Adrenal gland (tissue), 12 donors: ENCODE results near the gene NDUFS8. TPM values are rescaled to one million over a fixed set of nuclear protein-coding genes. Genes with fewer than 3 reads are reported as not detected.

Source experiments
- DNase-seq, 7 donors: peaks; one replicate each; pipeline ENCODE4 v3.0.0-alpha.2; 2019 to 2020
- H3K27ac ChIP-seq, 5 donors: fragments of 200-600 bp; sonication (generic) in 4 of 5; 1 replicate in 3 of 5; 2 replicates in 2 of 5; pipeline versions ENCODE4 v1.5.1 to v1.8.0; 2016 to 2020; ENCODE audit warnings: mild to moderate bottlenecking in 1 of 5
- H3K27me3 ChIP-seq: fragments of 200-600 bp; 2 replicates; pipeline ENCODE4 v1.8.0; 2021
- H3K36me3 ChIP-seq, 2 donors: fragments of 200-600 bp; replicated peaks in 1 of 2; 1 replicate in 1 of 2; 2 replicates in 1 of 2; pipeline versions ENCODE4 v1.5.1 to v1.8.0; 2018 to 2022
- H3K4me1 ChIP-seq, 2 donors: fragments of 200-600 bp; replicated peaks in 1 of 2; 1 replicate in 1 of 2; 2 replicates in 1 of 2; pipeline versions ENCODE4 v1.5.1 to v1.8.0; 2018 to 2021
- H3K4me3 ChIP-seq, 4 donors: fragments of 200-600 bp; sonication (generic) in 3 of 4; one replicate each; pipeline ENCODE4 v1.5.1; 2016 to 2018
- H3K9me3 ChIP-seq, 3 donors: fragments of 200-600 bp; sonication (generic) in 1 of 3; replicated peaks in 1 of 3; 1 replicate in 2 of 3; 2 replicates in 1 of 3; pipeline versions ENCODE4 v1.5.1 to v1.8.0; 2016 to 2021
- POLR2A ChIP-seq, 2 donors: fragments of 450-650 bp; IDR thresholded peaks; one replicate each; pipeline ENCODE4 v1.6.1; 2017; ENCODE audit warnings: antibody characterized with exemption in 2 of 2, mild to moderate bottlenecking in 2 of 2, moderate library complexity in 1 of 2
- WGBS, 4 donors: extraction: QIAGEN DNeasy Blood & Tissue Kit in 2 of 4; methylation state at CpG; one replicate each; pipeline versions ENCODE4 v1.1.5 to v1.1.7; 2013 to 2017; 5-methylcytosine and 5-hydroxymethylcytosine counted together
- intact Hi-C, 2 donors: fragments of 100-400 bp; cut with DNase I; formaldehyde crosslinking; loops; one replicate each; pipeline versions ENCODE4 v1.14.1 to v1.15.0; 2022 to 2023
- polyA plus RNA-seq, 3 donors: library from polyadenylated mRNA; stranded (reverse); fragments of 200-250 nt in 2 of 3; fragments of 350-450 nt in 1 of 3; fragmentation: Illumina TruSeq in 1 of 3; extraction: RNeasy Lipid Tissue Mini Kit (QIAGEN cat#74804) in 1 of 3; gene quantifications; one replicate each; pipeline ENCODE4 v1.2.3, GENCODE V29; 2013 to 2014
- total RNA-seq, 9 donors: library from RNA; depleted of rRNA in 4 of 9; stranded (reverse); fragments of >200 nt in 4 of 9; fragments of 120-200 nt in 1 of 9; fragmentation: NEBNext Ultra II Directional in 1 of 9; extraction: Animal tissue kit (Norgen Biotek cat#: 25700) in 1 of 9; gene quantifications; one replicate each; pipeline versions ENCODE4 v1.1.0 to v1.2.4, GENCODE V29; 2013 to 2023
- TF ChIP-seq, protein P1 (sequence below), 6 experiments: fragments of 450-650 bp in 4 of 6; fragments of 200-600 bp in 2 of 6; sonication (generic) in 1 of 6; IDR thresholded peaks; 1 replicate in 5 of 6; 2 replicates in 1 of 6; pipeline versions ENCODE4 v1.5.1 to v1.8.0; 2016 to 2021; ENCODE audit warnings: antibody characterized with exemption in 6 of 6, mild to moderate bottlenecking in 2 of 6, moderate library complexity in 1 of 6
- donor health status: healthy with polysubstance abuse.
- donor health status: Bipolar disorder and iron deficiency.
- donor health status: DM: yes; HTN: yes; CAD: no.
- donor health status: DM: no; HTN: no; CAD: no.
- donor health status: DM: no; HTN: no; CAD: no.
- donor health status: DM: yes; HTN: yes; CAD: no.

Gene NDUFS8
- total and polyA plus RNA-seq, 12 donors: 199 to 1,037 (median 520) TPM

DNA sequence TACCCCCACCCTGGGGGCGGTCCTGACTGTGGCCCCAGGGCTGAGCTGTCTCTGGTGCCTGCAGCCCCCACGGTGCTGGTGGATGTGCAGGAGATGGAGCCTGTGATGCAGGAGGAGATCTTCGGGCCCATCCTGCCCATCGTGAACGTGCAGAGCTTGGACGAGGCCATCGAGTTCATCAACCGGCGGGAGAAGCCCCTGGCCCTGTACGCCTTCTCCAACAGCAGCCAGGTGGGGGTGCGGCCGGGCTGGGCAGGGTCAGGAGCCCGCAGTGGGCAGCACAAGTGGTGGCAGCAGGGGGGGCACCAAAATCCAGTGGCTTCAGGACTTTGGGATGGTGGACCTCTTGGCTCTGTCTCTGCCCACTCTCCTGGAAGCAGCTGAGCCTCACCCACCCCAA is 8.0 kb upstream of the NDUFS8 start:
- intact Hi-C loops: no loop called here
- no peak for TF ChIP-seq POLR2A (IDR thresholded peaks at IDR 0.05)
- TF ChIP-seq, protein P1, sequence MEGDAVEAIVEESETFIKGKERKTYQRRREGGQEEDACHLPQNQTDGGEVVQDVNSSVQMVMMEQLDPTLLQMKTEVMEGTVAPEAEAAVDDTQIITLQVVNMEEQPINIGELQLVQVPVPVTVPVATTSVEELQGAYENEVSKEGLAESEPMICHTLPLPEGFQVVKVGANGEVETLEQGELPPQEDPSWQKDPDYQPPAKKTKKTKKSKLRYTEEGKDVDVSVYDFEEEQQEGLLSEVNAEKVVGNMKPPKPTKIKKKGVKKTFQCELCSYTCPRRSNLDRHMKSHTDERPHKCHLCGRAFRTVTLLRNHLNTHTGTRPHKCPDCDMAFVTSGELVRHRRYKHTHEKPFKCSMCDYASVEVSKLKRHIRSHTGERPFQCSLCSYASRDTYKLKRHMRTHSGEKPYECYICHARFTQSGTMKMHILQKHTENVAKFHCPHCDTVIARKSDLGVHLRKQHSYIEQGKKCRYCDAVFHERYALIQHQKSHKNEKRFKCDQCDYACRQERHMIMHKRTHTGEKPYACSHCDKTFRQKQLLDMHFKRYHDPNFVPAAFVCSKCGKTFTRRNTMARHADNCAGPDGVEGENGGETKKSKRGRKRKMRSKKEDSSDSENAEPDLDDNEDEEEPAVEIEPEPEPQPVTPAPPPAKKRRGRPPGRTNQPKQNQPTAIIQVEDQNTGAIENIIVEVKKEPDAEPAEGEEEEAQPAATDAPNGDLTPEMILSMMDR (IDR thresholded peaks at IDR 0.05): no peak
- WGBS, 4 donors: 85 to 93% (median 91%) methylated on average over 2 to 13 of the region's 13 CpGs

DNA sequence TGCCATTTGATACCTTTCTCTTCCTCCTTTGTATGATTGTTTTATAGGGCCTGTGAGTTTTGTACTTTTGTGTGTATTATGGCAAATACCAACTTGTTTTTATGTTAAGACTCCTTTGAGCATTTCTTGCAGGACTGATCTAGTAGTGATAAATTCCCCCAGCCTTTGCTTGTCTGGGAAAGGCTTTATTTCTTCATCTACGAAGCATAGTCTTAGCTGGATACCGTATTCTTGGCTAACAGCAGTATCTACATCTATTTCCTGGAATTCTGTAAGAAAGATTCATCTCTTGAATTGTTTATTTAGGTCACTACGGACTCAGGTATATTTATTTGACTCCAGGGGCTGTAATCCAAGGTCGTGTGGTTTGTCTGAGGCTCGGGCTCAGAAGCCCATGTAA is 6.0 kb upstream of the NDUFS8 start:
- Histone ChIP-seq H3K36me3 (peaks cover 0 to 5% of the 10 kb centered on the region in 2 donors), H3K27me3 (no peaks in the 10 kb centered on the region), H3K27ac (no peak overlapping the region), H3K4me3 (no peak overlapping the region), H3K4me1 (peaks cover 10 to 33% of the 10 kb centered on the region in 2 donors), H3K9me3 (no peaks in the 10 kb centered on the region)
- TF ChIP-seq POLR2A (IDR thresholded peaks at IDR 0.05): no peak
- TF ChIP-seq, protein P1 (IDR thresholded peaks at IDR 0.05): no peak
- intact Hi-C loops: no loop called here
- 80 to 91% (median 89%) methylated on average over 5 of the region's 5 CpGs for WGBS, 4 donors
- no peak for DNase-seq

More for the DNA sequence above, 8.0 kb upstream of the NDUFS8 start:
- Histone ChIP-seq H3K4me1 (peaks cover 2 to 25% of the 10 kb centered on the region in 2 donors), H3K4me3 (no peak overlapping the region), H3K36me3 (peaks cover 0 to 5% of the 10 kb centered on the region in 2 donors), H3K27ac (no peak overlapping the region), H3K27me3 (no peaks in the 10 kb centered on the region), H3K9me3 (no peaks in the 10 kb centered on the region)
- no peak for DNase-seq

DNA sequence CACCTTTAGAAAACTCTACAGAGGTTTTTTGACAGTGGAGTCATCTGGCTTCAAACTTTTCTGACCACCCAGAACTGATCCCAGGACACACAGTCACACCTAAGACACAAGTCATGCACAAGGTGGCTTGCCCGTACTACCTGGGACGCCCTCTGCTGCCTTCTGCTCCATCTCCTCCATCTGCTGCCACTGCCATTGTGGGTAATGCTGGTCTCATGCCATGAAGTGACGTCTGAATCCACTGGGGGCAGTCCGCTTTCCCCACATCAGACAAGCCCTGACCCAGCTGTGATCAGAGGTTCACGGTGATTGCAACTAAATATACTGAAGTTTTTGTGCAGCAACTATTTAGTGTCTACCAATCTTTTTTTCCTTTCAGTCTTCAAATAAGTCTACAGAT is 5.4 kb upstream of the NDUFS8 start:
- H3K9me3 ChIP-seq: no peaks in the 10 kb centered on the region
- DNase-seq: no peak
- WGBS, 4 donors: 70 to 90% (median 80%) methylated on average over 5 of the region's 5 CpGs
- intact Hi-C loops: no loop called here
- H3K27me3 ChIP-seq: no peaks in the 10 kb centered on the region
- no peak for TF ChIP-seq POLR2A (IDR thresholded peaks at IDR 0.05)
- peaks cover 0 to 5% of the 10 kb centered on the region in 2 donors for H3K36me3 ChIP-seq
- H3K4me1 ChIP-seq: peaks cover 15 to 34% of the 10 kb centered on the region in 2 donors
- H3K27ac ChIP-seq: no peak overlapping the region
- no peak overlapping the region for H3K4me3 ChIP-seq

DNA sequence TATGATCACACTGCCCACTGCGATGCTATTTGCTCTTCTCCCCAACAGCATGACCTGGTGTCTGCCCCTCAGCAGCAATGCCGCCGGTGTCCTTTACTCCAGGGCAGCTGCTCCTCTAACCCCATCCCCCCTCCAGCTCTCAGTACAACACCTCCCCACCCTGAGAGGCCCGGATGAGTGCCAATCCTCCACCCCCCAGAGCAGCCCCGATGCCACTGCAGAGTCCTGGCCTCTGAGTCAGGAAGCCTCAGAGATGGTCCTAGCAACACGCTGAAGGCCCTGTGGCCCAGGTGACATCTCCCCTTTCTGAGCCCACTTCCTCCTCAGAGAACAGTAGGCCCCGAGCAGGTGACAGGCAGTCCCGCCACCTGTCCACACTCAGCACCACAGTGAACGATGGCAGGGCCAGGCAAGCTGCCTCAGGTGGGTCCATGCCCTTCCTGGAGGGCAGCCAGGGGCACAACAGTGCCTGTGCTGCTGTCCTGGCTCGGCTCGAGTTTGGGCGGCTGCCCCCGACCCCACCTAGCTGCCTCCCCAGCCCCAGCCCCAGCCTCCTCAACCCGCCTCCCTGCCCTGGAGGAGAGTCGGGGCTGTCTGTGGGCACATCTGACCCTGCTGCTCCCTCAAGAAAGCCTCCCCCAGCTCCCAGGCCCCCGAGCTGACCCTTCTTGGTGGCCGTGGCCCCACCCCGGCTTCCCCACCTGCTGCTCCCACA is 3.9 kb upstream of the NDUFS8 start:
- Histone ChIP-seq H3K4me3 (no peak overlapping the region), H3K36me3 (peaks cover 0 to 4% of the 10 kb centered on the region in 2 donors), H3K27ac (peak overlapping the region in 3 of 5 donors; percentile 34 to 96 (median 81)), H3K9me3 (no peaks in the 10 kb centered on the region), H3K27me3 (no peaks in the 10 kb centered on the region), H3K4me1 (peaks cover 21 to 27% of the 10 kb centered on the region in 2 donors)
- intact Hi-C loops: no loop called here
- WGBS, 4 donors: 84 to 94% (median 89%) methylated on average over 6 to 18 of the region's 18 CpGs
- no peak for DNase-seq
- TF ChIP-seq, protein P1 (IDR thresholded peaks at IDR 0.05): no peak
- no peak for TF ChIP-seq POLR2A (IDR thresholded peaks at IDR 0.05)

DNA sequence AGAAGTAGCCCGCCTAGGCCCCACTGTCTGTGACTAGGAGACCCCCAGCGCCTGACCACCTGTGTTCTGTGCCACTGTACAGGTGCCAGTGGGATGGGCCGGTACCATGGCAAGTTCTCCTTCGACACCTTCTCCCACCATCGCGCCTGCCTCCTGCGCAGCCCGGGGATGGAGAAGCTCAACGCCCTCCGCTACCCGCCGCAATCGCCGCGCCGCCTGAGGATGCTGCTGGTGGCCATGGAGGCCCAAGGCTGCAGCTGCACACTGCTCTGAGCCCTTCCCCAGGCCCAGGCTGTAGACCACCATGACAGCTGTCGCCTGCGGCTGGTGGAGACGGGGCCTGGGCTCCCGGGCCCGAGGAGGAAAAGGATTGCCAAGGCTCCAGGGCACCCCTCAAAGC is 2.8 kb upstream of the NDUFS8 start:
- intact Hi-C loops: no loop called here
- 69 to 96% (median 71%) methylated on average over 15 to 21 of the region's 21 CpGs for WGBS, 4 donors
- no peaks in the 10 kb centered on the region for H3K27me3 ChIP-seq
- no peaks in the 10 kb centered on the region for H3K9me3 ChIP-seq
- peaks cover 31 to 38% of the 10 kb centered on the region in 2 donors for H3K4me1 ChIP-seq
- peaks cover 0 to under 1% of the 10 kb centered on the region in 2 donors for H3K36me3 ChIP-seq
- peak overlapping the region in 4 of 5 donors; percentile 77 to 98 (median 88) for H3K27ac ChIP-seq
- no peak overlapping the region for H3K4me3 ChIP-seq
- DNase-seq: no peak
- no peak for TF ChIP-seq POLR2A (IDR thresholded peaks at IDR 0.05)
- TF ChIP-seq, protein P1 (IDR thresholded peaks at IDR 0.05): no peak
